ENCODE measurements around the gene FUBP1.
"Not testable (repeated sequence)": the region's sequence is repeated elsewhere in the genome, so short reads cannot be mapped to it uniquely, and the experiment has no call there.

The FUBP1 gene

GRCh38 chr1:77990629-77991204 is 11.8 kb upstream of the FUBP1 start:
- H3K4me1 ChIP-seq: no peaks in the 10 kb centered on the region
- no peaks in the 10 kb centered on the region for H3K27me3 ChIP-seq
- no peaks in the 10 kb centered on the region for H3K9me3 ChIP-seq
- H3K4me3 ChIP-seq (ENCODE audit: low read depth, low read length): no peak overlapping the region
- no peaks in the 10 kb centered on the region for H3K36me3 ChIP-seq
- DNase-seq: no peak
- no peak for TF ChIP-seq CTCF (IDR thresholded peaks at IDR 0.05; ENCODE audit: low read depth, low read length)

DNA sequence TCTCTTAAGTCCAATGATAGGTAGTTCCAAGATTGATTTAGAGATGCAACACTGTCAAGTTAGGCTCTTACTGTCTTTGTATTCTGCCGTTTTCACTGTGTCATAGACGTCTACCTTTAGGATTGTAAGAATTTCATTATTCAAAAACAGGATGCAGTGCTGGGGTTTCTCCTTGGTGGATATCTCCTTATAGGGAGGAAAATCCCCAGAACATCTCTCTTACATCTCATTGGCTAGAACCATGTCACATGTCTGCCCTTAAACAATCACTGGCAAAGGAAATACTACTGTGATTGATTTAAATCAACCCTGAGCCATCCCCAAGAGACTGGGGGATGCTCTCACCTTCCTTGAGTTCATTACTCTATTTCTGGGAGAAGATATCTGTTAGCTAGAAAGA is 10.9 kb upstream of the FUBP1 start:
- no peaks in the 10 kb centered on the region for H3K9me3 ChIP-seq
- H3K27me3 ChIP-seq: no peaks in the 10 kb centered on the region
- no peak overlapping the region for H3K4me3 ChIP-seq (ENCODE audit: low read depth, low read length)
- DNase-seq: no peak
- TF ChIP-seq CTCF (IDR thresholded peaks at IDR 0.05; ENCODE audit: low read depth, low read length): no peak
- H3K36me3 ChIP-seq: no peaks in the 10 kb centered on the region
- H3K4me1 ChIP-seq: no peaks in the 10 kb centered on the region

GRCh38 chr1:77987919-77988318 is 9.0 kb upstream of the FUBP1 start:
- no peaks in the 10 kb centered on the region for H3K4me1 ChIP-seq
- TF ChIP-seq CTCF (IDR thresholded peaks at IDR 0.05; ENCODE audit: low read depth, low read length): no peak

GRCh38 chr1:77986810-77987209 is 7.9 kb upstream of the FUBP1 start:
- H3K4me1 ChIP-seq: no peaks in the 10 kb centered on the region
- H3K9me3 ChIP-seq: no peaks in the 10 kb centered on the region
- no peaks in the 10 kb centered on the region for H3K36me3 ChIP-seq
- H3K4me3 ChIP-seq (ENCODE audit: low read depth, low read length): no peak overlapping the region
- H3K27me3 ChIP-seq: no peaks in the 10 kb centered on the region
- no peak for DNase-seq
- no peak for TF ChIP-seq CTCF (IDR thresholded peaks at IDR 0.05; ENCODE audit: low read depth, low read length)

More at GRCh38 chr1:77987919-77988318, 9.0 kb upstream of the FUBP1 start:
- Histone ChIP-seq H3K36me3 (no peaks in the 10 kb centered on the region), H3K27me3 (no peaks in the 10 kb centered on the region), H3K4me3 (ENCODE audit: low read depth, low read length) (no peak overlapping the region), H3K9me3 (no peaks in the 10 kb centered on the region)
- no peak for DNase-seq

GRCh38 chr1:77984629-77985028 is 5.8 kb upstream of the FUBP1 start:
- no peak for DNase-seq
- no peaks in the 10 kb centered on the region for H3K27me3 ChIP-seq
- H3K9me3 ChIP-seq: no peaks in the 10 kb centered on the region
- H3K4me3 ChIP-seq (ENCODE audit: low read depth, low read length): no peak overlapping the region
- no peak for TF ChIP-seq CTCF (IDR thresholded peaks at IDR 0.05; ENCODE audit: low read depth, low read length)
- H3K36me3 ChIP-seq: no peaks in the 10 kb centered on the region
- no peaks in the 10 kb centered on the region for H3K4me1 ChIP-seq

DNA sequence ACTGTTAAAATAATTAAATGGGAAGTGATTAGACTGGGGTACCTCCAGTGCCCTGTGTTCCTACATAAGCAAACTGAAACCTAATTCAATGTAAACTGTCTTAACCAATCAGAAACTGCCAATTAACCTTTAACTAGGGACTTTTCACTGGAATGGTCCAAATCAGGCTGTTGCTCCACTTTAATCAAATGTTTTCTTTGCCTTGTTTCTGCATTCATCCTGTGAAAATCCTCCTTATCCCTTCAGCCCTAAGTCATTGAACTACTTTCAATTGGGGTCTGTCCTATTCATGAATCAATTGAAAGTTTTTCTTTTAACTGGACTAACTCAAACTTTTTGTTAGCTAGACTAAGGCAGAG is 5.1 kb upstream of the FUBP1 start:
- no peak overlapping the region for H3K4me3 ChIP-seq (ENCODE audit: low read depth, low read length)
- H3K27me3 ChIP-seq: no peaks in the 10 kb centered on the region
- H3K36me3 ChIP-seq: no peaks in the 10 kb centered on the region
- no peak for DNase-seq
- TF ChIP-seq CTCF (IDR thresholded peaks at IDR 0.05; ENCODE audit: low read depth, low read length): no peak
- H3K4me1 ChIP-seq: no peaks in the 10 kb centered on the region
- no peaks in the 10 kb centered on the region for H3K9me3 ChIP-seq

- not testable (repeated sequence) for DNase-seq; H3K27me3 ChIP-seq; H3K9me3 ChIP-seq; H3K36me3 ChIP-seq; H3K4me3 ChIP-seq (ENCODE audit: low read depth, low read length); H3K4me1 ChIP-seq
Measured at GRCh38 chr1:77983352-77983996, 4.6 kb upstream of the FUBP1 start.

Measured in BE2C (cell line).